Rectal smooth muscle tissue (tissue), 1 donor: ENCODE data around the gene APOC3.

Experiments used
- H3K27ac ChIP-seq: one replicate; pipeline ENCODE4 v1.7.0; 2013; ENCODE audit warnings: low read depth, low read length, inconsistent platforms
- H3K27me3 ChIP-seq: one replicate; pipeline ENCODE4 v1.7.0; 2013; ENCODE audit warnings: low read length; ENCODE audit not compliant: control insufficient read depth, insufficient read depth
- H3K36me3 ChIP-seq: one replicate; pipeline ENCODE4 v1.7.0; 2013; ENCODE audit warnings: low read length; ENCODE audit not compliant: control insufficient read depth, insufficient read depth
- H3K4me1 ChIP-seq: one replicate; pipeline ENCODE4 v1.7.0; 2013; ENCODE audit warnings: low read length; ENCODE audit not compliant: control insufficient read depth, insufficient read depth
- H3K4me3 ChIP-seq: one replicate; pipeline ENCODE4 v1.7.0; 2013; ENCODE audit warnings: low read length
- H3K9ac ChIP-seq: one replicate; pipeline ENCODE4 v1.7.0; 2013; ENCODE audit warnings: low read length

The APOC3 gene

GRCh38 chr11:116811194-116811593 lies 18.5 kb upstream of the APOC3 start:
- H3K4me1 ChIP-seq: no peaks in the 10 kb centered on the region
- no peak overlapping the region for H3K4me3 ChIP-seq
- H3K27ac ChIP-seq: no peak overlapping the region
- H3K9ac ChIP-seq: no peak overlapping the region
- no peaks in the 10 kb centered on the region for H3K27me3 ChIP-seq
- H3K36me3 ChIP-seq: no peaks in the 10 kb centered on the region

GRCh38 chr11:116812109-116812508 lies 17.6 kb upstream of the APOC3 start:
- Histone ChIP-seq H3K36me3 (no peaks in the 10 kb centered on the region), H3K9ac (no peak overlapping the region), H3K4me1 (no peaks in the 10 kb centered on the region), H3K4me3 (no peak overlapping the region), H3K27me3 (no peaks in the 10 kb centered on the region), H3K27ac (no peak overlapping the region)

- H3K27ac ChIP-seq: no peak overlapping the region
- no peaks in the 10 kb centered on the region for H3K4me1 ChIP-seq
- no peak overlapping the region for H3K4me3 ChIP-seq
- no peaks in the 10 kb centered on the region for H3K36me3 ChIP-seq
- H3K27me3 ChIP-seq: no peaks in the 10 kb centered on the region
- no peak overlapping the region for H3K9ac ChIP-seq
Measured at GRCh38 chr11:116813170-116813569, 16.5 kb upstream of the APOC3 start.

- no peaks in the 10 kb centered on the region for H3K4me1 ChIP-seq
- no peaks in the 10 kb centered on the region for H3K27me3 ChIP-seq
- no peak overlapping the region for H3K9ac ChIP-seq
- no peak overlapping the region for H3K27ac ChIP-seq
- H3K4me3 ChIP-seq: no peak overlapping the region
- no peaks in the 10 kb centered on the region for H3K36me3 ChIP-seq
Measured at GRCh38 chr11:116813781-116814471, 15.8 kb upstream of the APOC3 start.

GRCh38 chr11:116814502-116814901 lies 15.2 kb upstream of the APOC3 start:
- Histone ChIP-seq H3K27ac (no peak overlapping the region), H3K4me3 (no peak overlapping the region), H3K9ac (no peak overlapping the region)

GRCh38 chr11:116819049-116819448 lies 10.7 kb upstream of the APOC3 start:
- Histone ChIP-seq H3K36me3 (no peaks in the 10 kb centered on the region), H3K27ac (no peak overlapping the region), H3K4me3 (no peak overlapping the region), H3K27me3 (no peaks in the 10 kb centered on the region), H3K9ac (no peak overlapping the region), H3K4me1 (no peaks in the 10 kb centered on the region)

More at GRCh38 chr11:116814502-116814901, 15.2 kb upstream of the APOC3 start:
- Histone ChIP-seq H3K4me1 (no peaks in the 10 kb centered on the region), H3K27me3 (no peaks in the 10 kb centered on the region), H3K36me3 (no peaks in the 10 kb centered on the region)

GRCh38 chr11:116821050-116821918 lies 8.4 kb upstream of the APOC3 start:
- Histone ChIP-seq H3K9ac (no peak overlapping the region), H3K4me3 (no peak overlapping the region), H3K4me1 (no peaks in the 10 kb centered on the region), H3K36me3 (no peaks in the 10 kb centered on the region), H3K27me3 (no peaks in the 10 kb centered on the region), H3K27ac (no peak overlapping the region)

GRCh38 chr11:116822575-116822974 lies 7.1 kb upstream of the APOC3 start:
- H3K9ac ChIP-seq: no peak overlapping the region
- H3K27me3 ChIP-seq: no peaks in the 10 kb centered on the region
- no peaks in the 10 kb centered on the region for H3K36me3 ChIP-seq
- H3K4me1 ChIP-seq: no peaks in the 10 kb centered on the region
- no peak overlapping the region for H3K4me3 ChIP-seq
- H3K27ac ChIP-seq: no peak overlapping the region

GRCh38 chr11:116823031-116823843 lies 6.5 kb upstream of the APOC3 start, which contains the start of gene APOA4:
Gene APOA4 (minus strand): TSS chr11:116823304. CDS start chr11:116823191, 113 bp downstream.
- Histone ChIP-seq H3K36me3 (no peaks in the 10 kb centered on the region), H3K27ac (no peak within 1 kb of the TSS), H3K27me3 (no peaks in the 10 kb centered on the region), H3K9ac (no peak within 1 kb of the TSS), H3K4me3 (no peak within 1 kb of the TSS), H3K4me1 (no peaks in the 10 kb centered on the region)

- H3K4me3 ChIP-seq: no peak overlapping the region
- no peak overlapping the region for H3K27ac ChIP-seq
- no peaks in the 10 kb centered on the region for H3K36me3 ChIP-seq
- no peaks in the 10 kb centered on the region for H3K27me3 ChIP-seq
- H3K4me1 ChIP-seq: no peaks in the 10 kb centered on the region
- H3K9ac ChIP-seq: no peak overlapping the region
Measured at GRCh38 chr11:116825434-116825833, 4.3 kb upstream of the APOC3 start.

- no peak overlapping the region for H3K9ac ChIP-seq
- H3K27me3 ChIP-seq: no peaks in the 10 kb centered on the region
- no peak overlapping the region for H3K4me3 ChIP-seq
- H3K4me1 ChIP-seq: no peaks in the 10 kb centered on the region
- no peaks in the 10 kb centered on the region for H3K36me3 ChIP-seq
- no peak overlapping the region for H3K27ac ChIP-seq
Measured at GRCh38 chr11:116825854-116826750, 3.6 kb upstream of the APOC3 start.
